ENCODE results near the gene SYPL2. TPM values are rescaled to one million over a fixed set of nuclear protein-coding genes. Genes with fewer than 3 reads are reported as not detected.

Gene SYPL2
- total RNA-seq, 1 donor from 2014 or later, result 1.5 TPM

DNA sequence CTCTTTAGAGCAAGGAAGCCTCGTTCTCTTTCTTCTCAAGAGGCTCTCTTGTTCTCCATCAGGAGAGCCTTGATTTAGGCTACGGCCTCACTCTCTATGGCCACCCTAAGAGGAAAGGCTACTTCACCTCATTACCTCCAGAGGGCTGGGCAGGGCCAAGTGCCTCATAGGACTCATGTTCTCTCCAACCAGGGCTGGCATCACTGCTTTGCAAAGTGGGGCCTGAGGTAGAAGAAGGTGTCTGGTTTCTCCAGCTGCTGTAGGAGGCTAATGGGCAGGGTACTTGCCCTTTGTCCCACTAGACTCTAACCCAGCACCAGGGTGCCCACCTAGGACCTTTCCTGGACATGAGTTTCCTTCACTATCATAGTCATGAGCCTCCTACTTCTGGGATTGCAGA lies 15.3 kb downstream of the SYPL2 start:
- TF ChIP-seq POLR2AphosphoS5 (IDR thresholded peaks at IDR 0.05; ENCODE audit: insufficient read depth in 1 of 2, low read depth in 1 of 2) (no peak), POLR2A (IDR thresholded peaks at IDR 0.05) (no peak)
- TF ChIP-seq, protein P1, sequence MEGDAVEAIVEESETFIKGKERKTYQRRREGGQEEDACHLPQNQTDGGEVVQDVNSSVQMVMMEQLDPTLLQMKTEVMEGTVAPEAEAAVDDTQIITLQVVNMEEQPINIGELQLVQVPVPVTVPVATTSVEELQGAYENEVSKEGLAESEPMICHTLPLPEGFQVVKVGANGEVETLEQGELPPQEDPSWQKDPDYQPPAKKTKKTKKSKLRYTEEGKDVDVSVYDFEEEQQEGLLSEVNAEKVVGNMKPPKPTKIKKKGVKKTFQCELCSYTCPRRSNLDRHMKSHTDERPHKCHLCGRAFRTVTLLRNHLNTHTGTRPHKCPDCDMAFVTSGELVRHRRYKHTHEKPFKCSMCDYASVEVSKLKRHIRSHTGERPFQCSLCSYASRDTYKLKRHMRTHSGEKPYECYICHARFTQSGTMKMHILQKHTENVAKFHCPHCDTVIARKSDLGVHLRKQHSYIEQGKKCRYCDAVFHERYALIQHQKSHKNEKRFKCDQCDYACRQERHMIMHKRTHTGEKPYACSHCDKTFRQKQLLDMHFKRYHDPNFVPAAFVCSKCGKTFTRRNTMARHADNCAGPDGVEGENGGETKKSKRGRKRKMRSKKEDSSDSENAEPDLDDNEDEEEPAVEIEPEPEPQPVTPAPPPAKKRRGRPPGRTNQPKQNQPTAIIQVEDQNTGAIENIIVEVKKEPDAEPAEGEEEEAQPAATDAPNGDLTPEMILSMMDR (IDR thresholded peaks at IDR 0.05), result no peak
- Histone ChIP-seq H3K4me1 (peaks cover 19% of the 10 kb centered on the region), H3K36me3 (no peaks in the 10 kb centered on the region), H3K4me3 (no peak overlapping the region), H3K27me3 (no peaks in the 10 kb centered on the region), H3K9me3 (no peaks in the 10 kb centered on the region), H3K27ac (no peak overlapping the region)
- DNase-seq (ENCODE audit: extremely low spot score in 2 of 2), result no peak
- intact Hi-C loops (cut with DNase I), result no loop called here

DNA sequence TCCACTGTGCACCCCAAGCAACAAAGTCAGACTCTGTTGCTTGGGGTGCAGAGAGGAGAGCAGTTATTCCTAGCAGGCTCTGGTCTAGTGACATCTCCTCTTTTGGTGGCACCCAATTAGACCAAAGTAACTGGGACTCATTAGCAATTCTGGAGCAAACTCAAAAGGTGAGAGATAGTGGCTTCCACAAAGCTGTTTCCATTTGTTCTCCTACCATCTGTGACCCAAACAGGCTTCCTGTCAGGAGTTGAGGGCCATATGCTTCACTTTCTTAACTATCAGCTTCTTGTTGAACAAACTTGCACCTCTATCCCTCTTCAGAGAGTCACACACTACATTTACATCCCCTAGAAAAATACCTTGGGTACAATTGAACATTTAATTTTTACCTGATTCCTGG lies 15.9 kb downstream of the SYPL2 start:
- Histone ChIP-seq H3K36me3 (no peaks in the 10 kb centered on the region), H3K27ac (no peak overlapping the region), H3K9me3 (no peaks in the 10 kb centered on the region), H3K4me3 (no peak overlapping the region), H3K4me1 (peaks cover 19% of the 10 kb centered on the region), H3K27me3 (no peaks in the 10 kb centered on the region)
- DNase-seq (ENCODE audit: extremely low spot score in 2 of 2), result no peak
- intact Hi-C loops (cut with DNase I), result no loop called here
- TF ChIP-seq, protein P1 (IDR thresholded peaks at IDR 0.05), result no peak
- TF ChIP-seq POLR2AphosphoS5 (IDR thresholded peaks at IDR 0.05; ENCODE audit: insufficient read depth in 1 of 2, low read depth in 1 of 2) (no peak), POLR2A (IDR thresholded peaks at IDR 0.05) (no peak)

DNA sequence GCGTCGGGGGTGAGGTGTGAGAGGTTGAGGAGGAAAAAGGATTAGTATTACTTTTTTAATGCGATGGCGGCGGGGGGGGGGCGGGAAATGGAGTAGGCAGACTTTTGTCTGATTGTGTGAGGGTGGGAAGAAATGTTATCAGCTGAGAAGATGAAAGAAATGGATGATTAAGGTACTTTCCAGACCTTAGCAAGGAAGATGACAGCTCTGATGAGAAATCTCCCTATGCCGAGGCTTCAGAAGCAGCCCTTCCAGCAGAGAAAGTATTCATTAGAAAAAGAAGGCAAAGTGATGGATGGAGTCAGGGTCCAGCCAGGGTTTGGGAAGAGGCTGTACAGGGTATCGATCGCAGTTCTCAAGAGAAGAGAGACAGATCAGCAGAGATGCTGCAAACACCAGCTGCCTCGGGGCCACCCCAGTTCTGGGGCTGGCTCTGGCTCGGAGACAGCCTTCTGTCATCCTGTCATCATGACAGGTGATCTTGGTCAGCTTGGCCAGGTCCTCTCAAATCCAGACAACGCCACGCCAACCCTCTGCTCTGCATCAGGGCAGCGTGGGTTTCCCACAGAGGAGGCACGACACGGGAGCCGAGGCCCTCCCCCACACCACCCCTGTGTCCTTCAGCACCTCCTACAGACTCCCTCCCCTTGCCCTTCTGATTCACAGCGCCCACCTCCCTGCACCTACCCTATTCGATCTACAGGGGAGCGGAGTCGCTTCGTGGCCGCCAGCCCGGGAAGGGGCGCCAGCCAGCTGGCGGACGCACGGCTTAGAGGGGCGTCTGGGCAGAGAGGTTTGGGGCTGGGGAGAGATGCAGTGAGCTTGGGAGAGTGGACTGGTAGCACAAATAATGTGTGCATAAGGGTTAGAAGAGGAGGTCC lies 16.7 kb downstream of the SYPL2 start:
- H3K4me1 ChIP-seq, result peaks cover 19% of the 10 kb centered on the region
- no peaks in the 10 kb centered on the region for H3K36me3 ChIP-seq
- TF ChIP-seq, protein P1 (IDR thresholded peaks at IDR 0.05), result no peak
- no peak for TF ChIP-seq POLR2A (IDR thresholded peaks at IDR 0.05)
- H3K9me3 ChIP-seq, result no peaks in the 10 kb centered on the region
- no peaks in the 10 kb centered on the region for H3K27me3 ChIP-seq
- intact Hi-C loops (cut with DNase I), result no loop called here
- H3K4me3 ChIP-seq, result peak overlapping the region; percentile 66 to 72
- H3K27ac ChIP-seq, result peak overlapping the region; percentile 70
- no peak for DNase-seq (ENCODE audit: extremely low spot score in 2 of 2)

DNA sequence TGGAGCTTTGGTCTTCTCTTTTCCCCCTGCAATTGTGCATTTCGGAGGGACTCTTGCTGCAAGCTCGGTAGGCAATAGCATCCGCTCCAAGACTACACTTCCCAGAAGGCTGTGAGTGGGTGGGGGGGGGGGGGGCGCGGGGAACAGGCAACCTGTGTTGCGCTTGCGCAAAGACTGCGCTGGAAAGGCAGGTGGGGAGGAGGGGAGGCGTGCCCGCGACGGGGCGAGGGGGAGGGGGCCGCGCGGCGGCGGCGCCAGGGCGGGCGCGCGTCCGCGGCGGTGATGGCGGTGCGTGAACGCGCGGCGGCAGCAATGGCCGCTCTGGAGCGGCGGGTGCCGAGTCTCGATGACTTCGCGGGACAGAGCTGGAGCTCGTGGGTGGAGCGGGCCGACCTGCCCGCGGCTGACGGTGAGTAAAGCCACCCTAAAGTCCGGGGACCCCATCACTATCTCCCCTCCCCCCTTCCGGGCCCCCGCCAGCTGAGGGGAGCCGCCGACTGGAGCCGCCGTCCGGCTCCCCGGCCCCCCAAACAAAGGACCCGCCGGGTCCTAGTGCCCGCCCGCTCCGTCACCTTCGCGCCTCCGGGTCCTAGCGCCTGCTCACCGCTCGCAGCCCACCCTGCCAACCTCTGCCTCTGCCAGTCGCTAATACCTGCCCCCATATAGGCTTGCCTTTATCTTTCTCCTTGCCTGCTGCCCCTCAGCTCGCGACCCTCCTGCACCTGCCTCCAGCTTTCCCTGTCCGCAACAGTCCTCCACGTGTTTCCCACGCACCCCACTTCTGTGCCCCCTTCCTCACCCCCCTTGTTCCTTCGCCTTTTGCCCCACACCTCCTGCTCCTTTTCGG lies 17.5 kb downstream of the SYPL2 start, which contains the start of gene ATXN7L2:
Gene ATXN7L2 (plus strand): TSS at position 234 of the 847 bp plus-strand sequence. CDS start 49 bp downstream, at position 283.
- no peaks in the 10 kb centered on the region for H3K9me3 ChIP-seq
- H3K36me3 ChIP-seq, result no peaks in the 10 kb centered on the region
- H3K4me1 ChIP-seq, result peaks cover 19% of the 10 kb centered on the region
- intact Hi-C loops (cut with DNase I), result no loop called here
- TF ChIP-seq POLR2A (IDR thresholded peaks at IDR 0.05), result no peak
- peak in 1 of 2 donors; percentile 67 for TF ChIP-seq POLR2AphosphoS5 (IDR thresholded peaks at IDR 0.05; ENCODE audit: insufficient read depth in 1 of 2, low read depth in 1 of 2)
- TF ChIP-seq, protein P1 (IDR thresholded peaks at IDR 0.05), result no peak
- H3K4me3 ChIP-seq, result peak within 1 kb of the TSS; percentile 66 to 72
- DNase-seq (ENCODE audit: extremely low spot score in 2 of 2), result peak in 1 of 2 donors; percentile 95
- H3K27me3 ChIP-seq, result no peaks in the 10 kb centered on the region
- peak within 1 kb of the TSS; percentile 97 for H3K27ac ChIP-seq
